Measurements from ENCODE around the gene SRF. TPM values are rescaled to one million over a fixed set of nuclear protein-coding genes. Genes with fewer than 3 reads are reported as not detected.

The SRF gene
- total RNA-seq, 4 donors from 2014 or later = 26.7 to 32.6 (median 29.6) TPM

- intact Hi-C loops (cut with DNase I; ENCODE audit: low total_unique reads) (no loop called here), in situ Hi-C loops (cut with MboI; ENCODE audit: low pct_ligation_motif_present in 1 of 4, low pct_unique_long_range_greater_than_20kb in 1 of 4, low sequenced_read_pairs in 3 of 4) (no loop called here)
- WGBS, 2 donors (ENCODE audit: low coverage in 1 of 2) = 90 to 100% methylated on average over 1 to 19 of the region's 20 CpGs
- Histone ChIP-seq H3K4me3 (no peak overlapping the region), H3K36me3 (peaks cover 0 to 29% (median 8%) of the 10 kb centered on the region in 4 donors), H3K27me3 (no peaks in the 10 kb centered on the region), H3K27ac (no peak overlapping the region), H3K9me3 (no peaks in the 10 kb centered on the region), H3K4me1 (peaks cover 6 to 35% (median 32%) of the 10 kb centered on the region in 4 donors)
- no peak for DNase-seq
- TF ChIP-seq EP300 (IDR thresholded peaks at IDR 0.05; ENCODE audit: low read depth) = no peak
- TF ChIP-seq, protein P1, sequence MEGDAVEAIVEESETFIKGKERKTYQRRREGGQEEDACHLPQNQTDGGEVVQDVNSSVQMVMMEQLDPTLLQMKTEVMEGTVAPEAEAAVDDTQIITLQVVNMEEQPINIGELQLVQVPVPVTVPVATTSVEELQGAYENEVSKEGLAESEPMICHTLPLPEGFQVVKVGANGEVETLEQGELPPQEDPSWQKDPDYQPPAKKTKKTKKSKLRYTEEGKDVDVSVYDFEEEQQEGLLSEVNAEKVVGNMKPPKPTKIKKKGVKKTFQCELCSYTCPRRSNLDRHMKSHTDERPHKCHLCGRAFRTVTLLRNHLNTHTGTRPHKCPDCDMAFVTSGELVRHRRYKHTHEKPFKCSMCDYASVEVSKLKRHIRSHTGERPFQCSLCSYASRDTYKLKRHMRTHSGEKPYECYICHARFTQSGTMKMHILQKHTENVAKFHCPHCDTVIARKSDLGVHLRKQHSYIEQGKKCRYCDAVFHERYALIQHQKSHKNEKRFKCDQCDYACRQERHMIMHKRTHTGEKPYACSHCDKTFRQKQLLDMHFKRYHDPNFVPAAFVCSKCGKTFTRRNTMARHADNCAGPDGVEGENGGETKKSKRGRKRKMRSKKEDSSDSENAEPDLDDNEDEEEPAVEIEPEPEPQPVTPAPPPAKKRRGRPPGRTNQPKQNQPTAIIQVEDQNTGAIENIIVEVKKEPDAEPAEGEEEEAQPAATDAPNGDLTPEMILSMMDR (IDR thresholded peaks at IDR 0.05) = no peak
- TF ChIP-seq POLR2AphosphoS5 (IDR thresholded peaks at IDR 0.05) = no peak
- no peak for TF ChIP-seq POLR2A (IDR thresholded peaks at IDR 0.05)
These were observed 8.1 kb downstream of the SRF start for GRCh38 chr6:43178951-43179830.

- in situ Hi-C loops (cut with MboI; ENCODE audit: low pct_ligation_motif_present in 1 of 4, low pct_unique_long_range_greater_than_20kb in 1 of 4, low sequenced_read_pairs in 3 of 4) = no loop called here
- peaks cover 0 to 29% (median 8%) of the 10 kb centered on the region in 4 donors for H3K36me3 ChIP-seq
- DNase-seq = no peak
- H3K4me3 ChIP-seq = no peak overlapping the region
- intact Hi-C loops (cut with DNase I; ENCODE audit: low total_unique reads) = no loop called here
- H3K9me3 ChIP-seq = no peaks in the 10 kb centered on the region
- TF ChIP-seq EP300 (IDR thresholded peaks at IDR 0.05; ENCODE audit: low read depth) (no peak), POLR2AphosphoS5 (IDR thresholded peaks at IDR 0.05) (no peak), POLR2A (IDR thresholded peaks at IDR 0.05) (no peak)
- TF ChIP-seq, protein P1 (IDR thresholded peaks at IDR 0.05) = no peak
- H3K27me3 ChIP-seq = no peaks in the 10 kb centered on the region
- peaks cover 2 to 30% (median 27%) of the 10 kb centered on the region in 4 donors for H3K4me1 ChIP-seq
- peak overlapping the region in 1 of 4 donors; percentile 7 for H3K27ac ChIP-seq
- WGBS, 2 donors (ENCODE audit: low coverage in 1 of 2) = 80 to 100% methylated on average over 2 to 7 of the region's 7 CpGs
These were observed 9.0 kb downstream of the SRF start for GRCh38 chr6:43180058-43180457.

- Histone ChIP-seq H3K27ac (peak overlapping the region in 2 of 4 donors; percentile 77 to 86), H3K4me3 (no peak overlapping the region), H3K27me3 (no peaks in the 10 kb centered on the region), H3K4me1 (peaks cover 0 to 21% (median 19%) of the 10 kb centered on the region in 4 donors), H3K36me3 (peaks cover 0 to 26% (median 8%) of the 10 kb centered on the region in 4 donors), H3K9me3 (no peaks in the 10 kb centered on the region)
- intact Hi-C loops (cut with DNase I; ENCODE audit: low total_unique reads) = no loop called here
- in situ Hi-C loops (cut with MboI; ENCODE audit: low pct_ligation_motif_present in 1 of 4, low pct_unique_long_range_greater_than_20kb in 1 of 4, low sequenced_read_pairs in 3 of 4) = no loop called here
- peak in 1 of 3 donors; percentile 7 for TF ChIP-seq POLR2AphosphoS5 (IDR thresholded peaks at IDR 0.05)
- TF ChIP-seq EP300 (IDR thresholded peaks at IDR 0.05; ENCODE audit: low read depth) = no peak
- 72% methylated on average over 5 of the region's 5 CpGs; no CpG with 5 or more reads in 1 of the 2 donors for WGBS, 2 donors (ENCODE audit: low coverage in 1 of 2)
- DNase-seq = no peak
These were observed 9.9 kb downstream of the SRF start for GRCh38 chr6:43180985-43181384.

GRCh38 chr6:43181621-43181941, 10.5 kb downstream of the SRF start:
- no peak for DNase-seq
- Histone ChIP-seq H3K9me3 (no peaks in the 10 kb centered on the region), H3K27me3 (no peaks in the 10 kb centered on the region), H3K4me1 (peaks cover 0 to 21% (median 19%) of the 10 kb centered on the region in 4 donors), H3K27ac (peak overlapping the region; percentile 77 to 86 (median 82)), H3K4me3 (peak overlapping the region; percentile 57 to 75 (median 70)), H3K36me3 (peaks cover 0 to 20% (median 9%) of the 10 kb centered on the region in 4 donors)
- WGBS, 2 donors (ENCODE audit: low coverage in 1 of 2) = 43 to 64% methylated on average over 6 to 9 of the region's 9 CpGs
- intact Hi-C loops (cut with DNase I; ENCODE audit: low total_unique reads) (no loop called here), in situ Hi-C loops (cut with MboI; ENCODE audit: low pct_ligation_motif_present in 1 of 4, low pct_unique_long_range_greater_than_20kb in 1 of 4, low sequenced_read_pairs in 3 of 4) (no loop called here)
- TF ChIP-seq POLR2A (IDR thresholded peaks at IDR 0.05) = no peak
- TF ChIP-seq, protein P1 (IDR thresholded peaks at IDR 0.05) = no peak
- TF ChIP-seq EP300 (IDR thresholded peaks at IDR 0.05; ENCODE audit: low read depth) = no peak
- no peak for TF ChIP-seq POLR2AphosphoS5 (IDR thresholded peaks at IDR 0.05)
